HCT116 (cell line): ENCODE measurements around the gene CDH5.

Source experiments
- CBX3 ChIP-seq: IDR thresholded peaks from 2 replicates; pipeline ENCODE4 v1.6.1; 2012; ENCODE audit warnings: low read depth
- ELF1 ChIP-seq: IDR thresholded peaks from 2 replicates; pipeline ENCODE4 v1.6.1; 2012; ENCODE audit warnings: low read depth, borderline replicate concordance
- EZH2 ChIP-seq: fragments of 200-600 bp; sonication (generic); IDR thresholded peaks from 2 replicates; pipeline ENCODE4 v1.6.1; 2017; ENCODE audit warnings: antibody characterized with exemption, mixed run types
- FOSL1 ChIP-seq: IDR thresholded peaks from 2 replicates; pipeline ENCODE4 v1.6.1; 2012; ENCODE audit warnings: low read depth
- POLR2A ChIP-seq: IDR thresholded peaks from 2 replicates; pipeline ENCODE4 v1.7.0; 2011; ENCODE audit warnings: borderline replicate concordance; ENCODE audit not compliant: insufficient read depth, insufficient read length; ENCODE audit errors: extremely low read depth
- TCF7L2 ChIP-seq: IDR thresholded peaks from 2 replicates; pipeline ENCODE4 v1.7.0; 2011; ENCODE audit warnings: borderline replicate concordance, inconsistent platforms; ENCODE audit not compliant: insufficient read depth, insufficient read length; ENCODE audit errors: extremely low read depth
- YY1 ChIP-seq: IDR thresholded peaks from 2 replicates; pipeline ENCODE4 v1.6.1; 2011; ENCODE audit warnings: low read length, low read depth, moderate library complexity, mild to moderate bottlenecking; ENCODE audit not compliant: insufficient replicate concordance; ENCODE audit errors: extremely low read depth
- ZNF274 ChIP-seq: fragments of 200-500 bp; sonication (Bioruptor generic); IDR thresholded peaks from 2 replicates; pipeline ENCODE4 v1.6.1; 2014; ENCODE audit warnings: mild to moderate bottlenecking, low read depth, low read length, inconsistent platforms
- TF ChIP-seq, protein P1 (sequence below), 3 experiments: fragments of 200-600 bp in 1 of 3; sonication (generic) in 1 of 3; IDR thresholded peaks in 2 of 3; conservative IDR thresholded peaks in 1 of 3; 2 replicates each; pipeline ENCODE4 v1.5.1; 2012 to 2017; ENCODE audit warnings: low read depth in 2 of 3, low read length in 2 of 3, antibody characterized with exemption in 1 of 3, borderline replicate concordance in 1 of 3, control low read depth in 1 of 3, mild to moderate bottlenecking in 1 of 3, mixed read lengths in 1 of 3, mixed run types in 1 of 3, moderate library complexity in 1 of 3; ENCODE audit not compliant: insufficient read depth in 1 of 3
- TF ChIP-seq, protein P2 (sequence below): IDR thresholded peaks from 2 replicates; pipeline ENCODE4 v1.6.1; 2012
- TF ChIP-seq, protein P3 (sequence below): IDR thresholded peaks from 2 replicates; pipeline ENCODE4 v1.6.1; 2012; ENCODE audit warnings: low read depth

DNA sequence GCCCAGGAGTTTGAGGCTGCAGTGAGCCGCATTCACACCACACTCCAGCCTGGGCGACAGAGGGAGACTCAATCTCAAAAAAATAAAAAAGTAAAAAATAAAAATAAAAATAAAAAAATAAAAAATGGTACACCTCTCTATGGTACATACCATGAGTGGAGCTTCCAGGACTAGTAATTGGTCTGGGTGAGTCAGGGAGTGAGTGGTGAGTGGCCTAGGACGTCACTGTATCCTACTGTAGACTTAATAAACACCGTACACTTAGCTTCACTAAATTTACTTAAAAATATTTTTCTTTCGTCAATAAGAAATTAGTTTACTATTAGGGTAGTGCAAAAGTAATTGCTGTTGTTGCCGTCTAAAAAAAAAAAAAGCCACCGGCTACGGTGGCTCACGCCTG is 9.0 kb downstream of the CDH5 start:
- no peak for TF ChIP-seq FOSL1
- TF ChIP-seq, protein P1, sequence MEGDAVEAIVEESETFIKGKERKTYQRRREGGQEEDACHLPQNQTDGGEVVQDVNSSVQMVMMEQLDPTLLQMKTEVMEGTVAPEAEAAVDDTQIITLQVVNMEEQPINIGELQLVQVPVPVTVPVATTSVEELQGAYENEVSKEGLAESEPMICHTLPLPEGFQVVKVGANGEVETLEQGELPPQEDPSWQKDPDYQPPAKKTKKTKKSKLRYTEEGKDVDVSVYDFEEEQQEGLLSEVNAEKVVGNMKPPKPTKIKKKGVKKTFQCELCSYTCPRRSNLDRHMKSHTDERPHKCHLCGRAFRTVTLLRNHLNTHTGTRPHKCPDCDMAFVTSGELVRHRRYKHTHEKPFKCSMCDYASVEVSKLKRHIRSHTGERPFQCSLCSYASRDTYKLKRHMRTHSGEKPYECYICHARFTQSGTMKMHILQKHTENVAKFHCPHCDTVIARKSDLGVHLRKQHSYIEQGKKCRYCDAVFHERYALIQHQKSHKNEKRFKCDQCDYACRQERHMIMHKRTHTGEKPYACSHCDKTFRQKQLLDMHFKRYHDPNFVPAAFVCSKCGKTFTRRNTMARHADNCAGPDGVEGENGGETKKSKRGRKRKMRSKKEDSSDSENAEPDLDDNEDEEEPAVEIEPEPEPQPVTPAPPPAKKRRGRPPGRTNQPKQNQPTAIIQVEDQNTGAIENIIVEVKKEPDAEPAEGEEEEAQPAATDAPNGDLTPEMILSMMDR (IDR thresholded peaks at IDR 0.05 in 2 of 3, conservative IDR thresholded peaks at IDR 0.05 in 1 of 3; ENCODE audit: borderline replicate concordance in 1 of 3, insufficient read depth in 1 of 3, low read depth in 2 of 3, low read length in 2 of 3), result no peak
- TF ChIP-seq, protein P2, sequence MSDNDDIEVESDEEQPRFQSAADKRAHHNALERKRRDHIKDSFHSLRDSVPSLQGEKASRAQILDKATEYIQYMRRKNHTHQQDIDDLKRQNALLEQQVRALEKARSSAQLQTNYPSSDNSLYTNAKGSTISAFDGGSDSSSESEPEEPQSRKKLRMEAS, result no peak
- TF ChIP-seq EZH2, result no peak
- no peak for TF ChIP-seq YY1
- no peak for TF ChIP-seq CBX3
- TF ChIP-seq, protein P3, sequence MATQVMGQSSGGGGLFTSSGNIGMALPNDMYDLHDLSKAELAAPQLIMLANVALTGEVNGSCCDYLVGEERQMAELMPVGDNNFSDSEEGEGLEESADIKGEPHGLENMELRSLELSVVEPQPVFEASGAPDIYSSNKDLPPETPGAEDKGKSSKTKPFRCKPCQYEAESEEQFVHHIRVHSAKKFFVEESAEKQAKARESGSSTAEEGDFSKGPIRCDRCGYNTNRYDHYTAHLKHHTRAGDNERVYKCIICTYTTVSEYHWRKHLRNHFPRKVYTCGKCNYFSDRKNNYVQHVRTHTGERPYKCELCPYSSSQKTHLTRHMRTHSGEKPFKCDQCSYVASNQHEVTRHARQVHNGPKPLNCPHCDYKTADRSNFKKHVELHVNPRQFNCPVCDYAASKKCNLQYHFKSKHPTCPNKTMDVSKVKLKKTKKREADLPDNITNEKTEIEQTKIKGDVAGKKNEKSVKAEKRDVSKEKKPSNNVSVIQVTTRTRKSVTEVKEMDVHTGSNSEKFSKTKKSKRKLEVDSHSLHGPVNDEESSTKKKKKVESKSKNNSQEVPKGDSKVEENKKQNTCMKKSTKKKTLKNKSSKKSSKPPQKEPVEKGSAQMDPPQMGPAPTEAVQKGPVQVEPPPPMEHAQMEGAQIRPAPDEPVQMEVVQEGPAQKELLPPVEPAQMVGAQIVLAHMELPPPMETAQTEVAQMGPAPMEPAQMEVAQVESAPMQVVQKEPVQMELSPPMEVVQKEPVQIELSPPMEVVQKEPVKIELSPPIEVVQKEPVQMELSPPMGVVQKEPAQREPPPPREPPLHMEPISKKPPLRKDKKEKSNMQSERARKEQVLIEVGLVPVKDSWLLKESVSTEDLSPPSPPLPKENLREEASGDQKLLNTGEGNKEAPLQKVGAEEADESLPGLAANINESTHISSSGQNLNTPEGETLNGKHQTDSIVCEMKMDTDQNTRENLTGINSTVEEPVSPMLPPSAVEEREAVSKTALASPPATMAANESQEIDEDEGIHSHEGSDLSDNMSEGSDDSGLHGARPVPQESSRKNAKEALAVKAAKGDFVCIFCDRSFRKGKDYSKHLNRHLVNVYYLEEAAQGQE, result no peak
- TF ChIP-seq ELF1, result no peak
- TF ChIP-seq POLR2A, result no peak
- no peak for TF ChIP-seq TCF7L2
- no peak for TF ChIP-seq ZNF274
